Smooth muscle cell of the brain vasculature (primary cell): ENCODE data around the gene HACD4.
"Not testable (repeated sequence)": the region's sequence is repeated elsewhere in the genome, so short reads cannot be mapped to it uniquely, and the experiment has no call there.

ENCODE experiments used
- DNase-seq: peaks from one replicate; pipeline ENCODE4 v3.0.0-alpha.2; 2012; ENCODE audit warnings: low read depth, low spot score

The HACD4 gene

DNA sequence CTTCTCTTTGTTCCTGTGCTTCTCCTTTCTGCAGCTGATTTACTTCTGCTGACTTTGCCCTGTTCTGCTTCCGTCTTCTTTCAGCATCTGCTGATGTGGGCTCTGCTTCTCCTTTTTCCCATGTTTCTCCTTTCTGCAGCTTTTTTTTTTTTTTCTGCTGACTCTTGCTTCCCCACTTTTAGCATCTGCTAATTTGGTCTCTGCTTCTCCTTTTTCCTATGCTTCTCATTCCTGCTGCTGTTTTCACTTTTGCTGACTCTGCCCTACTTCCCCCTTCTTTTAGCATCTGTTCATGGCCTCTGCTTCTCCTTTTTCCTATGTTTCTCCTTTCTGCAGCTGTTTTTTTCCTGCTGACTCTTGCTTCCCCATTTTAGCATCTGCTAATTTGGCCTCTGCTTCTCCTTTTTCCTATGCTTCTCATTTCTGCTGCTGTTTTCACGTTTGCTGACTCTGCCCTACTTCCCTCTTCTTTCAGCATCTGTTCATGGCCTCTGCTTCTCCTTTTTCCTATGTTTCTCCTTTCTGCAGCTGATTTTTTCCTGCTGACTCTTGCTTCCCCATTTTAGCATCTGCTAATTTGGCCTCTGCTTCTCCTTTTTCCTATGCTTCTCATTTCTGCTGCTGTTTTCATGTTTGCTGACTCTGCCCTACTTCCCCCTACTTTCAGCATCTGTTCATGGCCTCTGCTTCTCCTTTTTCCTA lies 58.0 kb downstream of the HACD4 start:
- DNase-seq, result not testable (repeated sequence)

- no peak for DNase-seq
Observed at GRCh38 chr9:20972684-20973083, 58.8 kb downstream of the HACD4 start.

GRCh38 chr9:20962536-20963225 lies 68.8 kb downstream of the HACD4 start:
- no peak for DNase-seq

DNA sequence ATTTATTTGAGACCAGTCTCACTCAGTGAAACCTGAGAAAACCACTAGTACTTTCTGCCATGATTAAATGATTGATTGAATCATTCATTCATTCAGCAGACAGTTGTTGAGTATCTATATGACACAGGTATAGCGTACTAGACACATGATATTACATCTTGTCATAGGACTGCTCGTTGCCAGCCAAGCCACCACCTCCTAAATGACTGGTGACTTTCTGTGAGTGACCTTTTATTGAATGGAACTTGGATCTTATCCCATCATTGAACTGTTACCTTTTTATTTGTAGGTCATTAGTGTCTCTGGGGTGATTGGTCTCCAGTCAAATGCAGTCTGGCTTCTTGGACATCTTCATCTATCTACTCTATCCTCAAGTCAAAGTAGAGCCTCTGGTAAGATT lies 80.7 kb downstream of the HACD4 start:
- DNase-seq, result no peak
